EL (cell line): Measurements from ENCODE around the gene PCP2.

Source experiments
- DNase-seq: peaks from one replicate; pipeline ENCODE4 v3.0.0-alpha.2; 2016

Gene PCP2

GRCh38 chr19:7618771-7619510 lies 14.6 kb downstream of the PCP2 start:
- DNase-seq, result no peak

DNA sequence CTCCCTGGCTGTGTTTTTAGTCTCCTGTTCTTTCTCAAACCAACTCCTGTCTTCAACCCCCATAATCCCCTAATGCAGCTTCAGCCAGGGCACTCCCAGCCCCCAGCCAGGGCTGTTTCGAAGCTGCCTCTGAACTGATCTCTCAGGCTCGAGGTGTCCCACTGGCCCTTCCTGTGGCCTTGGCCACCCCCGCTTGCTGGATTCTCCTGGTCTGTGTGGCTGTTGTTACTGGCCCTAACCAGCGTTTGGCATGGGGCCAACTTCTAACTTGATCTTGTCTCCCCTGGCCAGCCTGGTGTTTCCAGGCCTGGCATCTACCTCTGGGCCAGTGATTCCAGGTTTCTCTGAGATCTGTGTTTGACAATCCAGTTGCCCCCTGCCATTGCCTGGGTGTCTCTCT lies 15.2 kb downstream of the PCP2 start:
- DNase-seq, result no peak

DNA sequence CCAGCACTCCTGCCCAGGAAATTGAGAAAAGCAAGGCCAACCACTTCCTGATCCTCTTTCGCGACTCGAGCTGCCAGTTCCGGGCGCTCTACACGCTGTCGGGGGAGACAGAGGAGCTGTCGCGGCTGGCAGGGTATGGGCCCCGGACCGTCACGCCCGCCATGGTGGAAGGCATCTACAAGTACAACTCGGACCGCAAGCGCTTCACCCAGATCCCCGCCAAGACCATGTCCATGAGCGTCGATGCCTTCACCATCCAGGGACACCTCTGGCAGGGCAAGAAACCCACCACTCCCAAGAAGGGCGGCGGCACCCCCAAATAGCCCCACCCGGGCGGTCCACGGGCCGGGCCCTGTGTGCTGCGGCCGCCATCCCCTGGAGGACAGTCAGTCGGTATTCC lies 15.8 kb downstream of the PCP2 start:
- DNase-seq, result no peak

DNA sequence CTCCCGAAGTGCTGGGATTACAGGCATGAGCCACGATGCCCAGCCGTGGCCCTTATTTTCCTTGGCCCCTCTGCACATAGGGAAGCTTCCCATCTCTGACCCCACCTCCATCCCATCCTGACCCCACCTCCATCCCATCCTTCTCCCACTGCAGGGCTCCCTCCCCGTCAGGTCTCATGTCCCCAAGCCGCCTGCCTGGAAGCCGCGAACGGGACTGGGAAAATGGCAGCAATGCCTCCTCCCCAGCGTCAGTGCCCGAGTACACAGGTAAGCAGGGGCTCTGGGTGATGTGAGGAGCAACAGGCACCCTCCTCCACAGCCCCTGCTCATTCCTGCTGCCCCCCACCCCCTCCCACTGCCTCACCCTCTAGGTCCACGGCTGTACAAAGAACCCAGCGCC lies 16.3 kb downstream of the PCP2 start:
- no peak for DNase-seq

- no peak for DNase-seq
These were observed 18.4 kb downstream of the PCP2 start for GRCh38 chr19:7614859-7615741.

DNA sequence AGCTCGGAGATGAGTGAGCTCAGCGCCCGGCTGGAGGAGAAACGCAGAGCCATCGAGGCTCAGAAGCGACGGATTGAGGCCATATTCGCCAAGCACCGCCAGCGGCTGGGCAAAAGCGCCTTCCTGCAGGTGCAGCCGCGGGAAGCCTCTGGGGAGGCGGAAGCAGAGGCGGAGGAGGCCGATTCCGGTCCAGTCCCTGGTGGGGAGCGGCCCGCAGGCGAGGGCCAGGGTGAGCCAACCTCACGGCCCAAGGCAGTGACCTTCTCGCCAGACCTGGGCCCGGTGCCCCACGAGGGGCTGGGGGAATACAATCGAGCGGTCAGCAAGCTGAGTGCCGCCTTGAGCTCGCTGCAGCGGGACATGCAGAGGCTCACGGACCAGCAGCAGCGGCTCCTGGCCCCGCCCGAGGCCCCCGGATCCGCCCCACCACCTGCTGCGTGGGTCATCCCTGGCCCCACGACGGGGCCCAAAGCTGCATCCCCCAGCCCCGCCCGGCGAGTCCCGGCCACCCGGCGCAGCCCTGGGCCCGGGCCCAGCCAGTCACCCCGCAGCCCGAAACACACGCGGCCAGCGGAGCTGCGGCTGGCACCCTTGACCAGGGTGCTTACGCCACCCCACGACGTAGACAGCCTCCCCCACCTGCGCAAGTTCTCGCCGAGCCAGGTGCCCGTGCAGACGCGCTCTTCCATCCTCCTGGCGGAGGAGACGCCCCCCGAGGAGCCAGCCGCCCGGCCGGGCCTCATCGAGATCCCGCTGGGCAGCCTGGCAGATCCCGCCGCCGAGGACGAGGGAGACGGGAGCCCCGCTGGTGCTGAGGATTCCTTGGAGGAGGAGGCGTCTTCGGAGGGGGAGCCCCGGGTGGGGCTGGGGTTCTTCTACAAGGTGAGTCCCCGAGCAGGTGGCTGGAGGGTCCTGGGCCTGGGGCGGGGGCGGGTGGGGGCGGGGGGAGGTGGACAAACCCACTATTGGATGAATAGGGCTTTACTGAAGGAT lies 20.9 kb downstream of the PCP2 start:
- DNase-seq, result no peak

GRCh38 chr19:7611541-7612279 lies 21.8 kb downstream of the PCP2 start:
- no peak for DNase-seq

DNA sequence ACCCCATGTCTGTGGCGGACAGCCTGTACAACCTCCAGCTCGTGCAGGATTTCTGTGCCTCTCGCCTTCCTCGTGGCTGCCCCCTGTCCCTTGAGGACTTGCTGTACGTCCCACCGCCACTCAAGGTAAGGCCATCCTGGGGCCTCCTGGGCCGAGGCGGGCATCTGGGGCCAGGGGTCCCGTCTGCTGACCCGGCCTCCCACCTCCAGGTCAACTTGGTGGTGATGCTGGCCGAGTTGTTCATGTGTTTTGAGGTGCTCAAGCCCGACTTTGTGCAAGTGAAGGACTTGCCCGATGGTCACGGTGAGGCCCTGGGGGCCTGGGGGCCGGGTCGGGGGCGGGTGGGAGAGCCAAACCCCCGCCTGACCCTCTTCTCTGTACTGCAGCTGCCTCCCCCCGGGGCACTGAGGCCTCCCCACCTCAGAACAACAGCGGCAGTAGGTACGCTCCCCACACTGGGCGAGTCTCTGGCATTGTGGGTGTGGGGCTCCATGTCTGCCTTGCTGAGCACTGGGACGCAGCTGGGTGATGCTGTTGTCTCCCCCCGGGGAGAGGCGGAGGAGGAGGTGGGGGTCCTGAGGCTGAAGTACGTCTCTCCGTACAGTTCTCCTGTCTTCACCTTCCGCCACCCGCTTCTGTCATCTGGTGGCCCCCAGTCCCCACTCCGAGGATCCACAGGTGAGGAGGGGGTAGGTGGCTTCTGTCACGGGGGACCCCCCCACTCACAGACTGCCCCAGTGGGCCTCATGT lies 22.9 kb downstream of the PCP2 start:
- DNase-seq, result no peak

GRCh38 chr19:7607874-7608560 lies 25.5 kb downstream of the PCP2 start:
- DNase-seq, result no peak

DNA sequence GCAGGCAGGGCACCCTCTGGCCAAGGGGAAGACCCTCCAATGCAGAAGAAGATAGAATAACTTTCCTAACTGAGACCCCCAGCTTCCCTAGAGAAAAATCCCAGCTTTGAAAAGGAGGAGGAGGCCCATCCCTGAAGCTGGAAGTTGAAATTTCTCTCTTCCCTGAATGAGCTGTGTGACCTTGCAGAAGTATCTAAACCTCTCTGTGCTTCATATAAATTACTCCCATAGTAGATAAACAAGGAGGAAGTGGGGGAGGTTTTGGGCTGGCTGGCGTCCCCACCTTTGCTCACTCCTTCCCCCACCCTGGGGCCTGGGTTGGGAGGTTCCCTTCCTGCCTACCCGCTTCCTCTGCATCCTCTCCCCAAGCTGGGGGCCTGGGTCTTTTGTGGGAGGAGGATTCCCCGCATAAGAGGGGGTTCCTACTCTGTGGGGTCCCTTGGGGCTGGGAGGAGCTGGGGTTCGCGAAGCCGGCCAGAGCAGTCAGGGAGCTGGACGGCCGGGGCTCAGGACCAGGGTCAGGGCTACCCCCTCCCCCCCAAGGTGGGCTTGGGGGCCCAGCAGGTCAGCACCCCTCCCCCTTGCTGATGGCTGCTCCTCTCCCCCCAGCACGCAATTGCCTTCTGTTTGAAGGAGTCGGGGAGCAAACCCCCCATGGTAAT lies 26.2 kb downstream of the PCP2 start:
- no peak for DNase-seq

DNA sequence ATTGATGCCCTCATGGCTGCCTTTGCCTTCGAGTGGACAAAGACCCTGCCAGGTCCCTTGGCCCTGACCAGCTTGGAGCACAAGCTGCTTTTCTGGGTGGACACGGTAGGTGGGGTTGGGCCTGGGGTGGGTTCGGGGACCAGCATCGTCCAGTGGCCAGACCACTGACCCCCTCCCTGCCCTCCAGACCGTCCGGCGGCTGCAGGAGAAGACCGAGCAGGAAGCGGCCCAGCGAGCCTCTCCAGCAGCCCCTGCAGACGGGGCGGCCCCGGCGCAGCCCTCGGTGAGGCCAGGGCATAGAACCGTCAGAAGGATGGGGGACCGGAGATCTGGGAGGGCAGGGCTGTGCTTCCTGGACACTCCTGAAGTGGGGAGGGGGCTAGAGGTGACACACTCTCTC lies 27.2 kb downstream of the PCP2 start:
- DNase-seq, result no peak

DNA sequence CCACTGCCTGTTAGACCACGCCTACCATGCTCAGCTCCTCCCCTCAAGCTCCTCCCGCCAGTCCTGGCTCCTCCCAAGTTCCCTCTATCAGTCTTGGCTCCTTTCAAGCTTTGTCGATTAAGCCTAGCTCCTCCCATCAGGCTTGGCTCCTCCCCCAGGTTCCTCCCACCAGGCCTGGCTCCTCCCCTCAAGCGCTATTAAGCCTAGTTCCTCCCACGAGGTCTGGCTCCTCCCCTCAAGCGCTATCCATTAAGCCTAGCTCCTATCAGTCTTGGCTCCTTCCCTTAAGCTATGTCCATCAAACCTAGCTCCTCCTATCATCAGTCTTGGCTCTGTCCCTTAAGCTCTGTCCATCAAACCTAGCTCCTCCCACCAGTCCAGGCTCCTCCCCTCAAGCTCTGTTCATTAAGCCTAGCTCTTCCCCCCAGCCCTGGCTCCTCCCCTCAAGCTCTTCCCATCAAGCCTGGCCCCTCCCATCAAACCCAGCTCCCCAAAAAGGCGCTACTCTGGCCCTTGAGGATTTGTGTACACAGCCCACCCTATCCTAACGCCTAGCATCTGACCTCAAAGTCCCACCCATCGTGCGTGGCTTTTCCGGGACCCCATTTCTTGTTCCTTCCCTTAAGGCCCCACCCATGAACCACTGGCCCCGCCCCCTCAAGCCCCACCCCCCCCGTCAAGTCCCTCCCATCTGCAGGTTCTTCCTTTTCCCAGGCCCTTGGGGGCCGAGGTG lies 27.9 kb downstream of the PCP2 start:
- peak; percentile 32 for DNase-seq

- DNase-seq, result no peak
These were observed 29.6 kb downstream of the PCP2 start for GRCh38 chr19:7603919-7604318.

DNA sequence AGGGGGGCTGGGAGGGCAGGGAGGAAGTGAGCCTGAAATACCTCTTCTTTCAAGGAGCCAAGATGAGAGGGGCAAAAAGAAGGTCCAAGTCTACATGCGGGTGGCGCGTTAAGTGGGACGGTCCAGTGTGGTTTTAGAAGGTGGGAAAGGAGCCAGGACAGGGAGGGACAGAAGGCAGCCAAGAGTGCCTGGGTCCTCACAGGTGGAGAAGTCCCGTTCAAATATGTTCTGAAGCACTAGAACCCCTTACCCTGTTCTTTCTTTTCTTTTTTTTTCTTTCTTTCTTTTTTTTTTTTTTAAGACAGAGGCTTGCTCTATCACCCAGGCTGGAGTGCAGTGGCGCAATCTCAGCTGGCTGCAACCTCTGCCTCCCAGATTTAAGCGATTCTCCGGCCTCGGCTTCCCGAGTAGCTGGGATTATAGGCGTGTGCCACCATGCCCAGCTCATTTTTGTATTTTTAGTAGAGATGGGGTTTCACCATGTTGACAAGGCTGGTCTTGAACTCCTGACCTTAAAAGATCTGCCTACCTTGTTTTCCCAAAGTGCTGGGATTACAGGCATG lies 30.5 kb downstream of the PCP2 start:
- DNase-seq, result no peak

GRCh38 chr19:7602240-7602934 lies 31.1 kb downstream of the PCP2 start:
- DNase-seq, result no peak

GRCh38 chr19:7600721-7601120 lies 32.8 kb downstream of the PCP2 start:
- no peak for DNase-seq

DNA sequence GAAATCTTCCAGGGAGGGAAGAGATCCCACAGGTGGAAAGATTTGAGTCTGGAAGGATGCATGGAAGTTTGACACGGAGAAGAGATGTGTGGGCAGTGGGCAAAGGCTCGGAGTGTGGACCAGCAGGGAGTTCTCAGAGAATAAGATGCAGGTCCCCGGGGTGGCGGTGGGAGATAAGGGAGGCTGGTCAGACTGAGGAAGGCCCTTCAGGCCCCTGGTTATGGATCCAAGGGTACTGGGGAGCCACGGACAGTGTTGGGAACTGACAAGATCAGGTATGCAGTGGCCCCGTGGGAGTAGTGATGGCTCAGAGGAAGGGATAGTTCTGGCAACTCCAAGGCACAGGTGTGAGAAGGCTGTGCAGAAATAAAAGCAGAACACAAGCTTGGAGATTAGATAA lies 35.3 kb downstream of the PCP2 start:
- no peak for DNase-seq

DNA sequence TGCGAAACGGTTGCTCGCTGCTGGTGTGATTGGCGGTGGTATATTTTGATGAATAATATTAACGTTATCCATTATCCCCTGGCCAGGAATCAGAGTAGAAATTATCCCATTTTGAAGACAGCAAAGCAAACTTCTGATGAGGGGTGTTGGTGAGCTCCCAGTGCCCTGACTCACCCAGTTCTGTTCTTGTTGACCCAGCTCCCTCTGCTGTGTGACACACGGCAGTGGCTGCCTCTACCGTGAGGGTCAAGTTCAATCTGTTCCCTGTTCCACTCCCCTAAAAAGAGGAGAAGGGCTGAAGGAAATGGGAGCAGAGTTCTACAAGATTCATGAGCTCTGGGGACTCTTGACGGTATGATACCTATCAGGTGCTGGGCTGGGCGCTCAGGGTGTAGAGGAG lies 35.8 kb downstream of the PCP2 start:
- DNase-seq, result no peak
